ENCODE results near the gene MTMR11. TPM values are rescaled to one million over a fixed set of nuclear protein-coding genes. Genes with fewer than 3 reads are reported as not detected.
A peak's percentile ranks its signal among the peaks of the same experiment; 100 is the strongest.

MTMR11 gene
- total and polyA plus RNA-seq, 2 experiments from 2014 or later: 34.0 to 37.0 TPM

GRCh38 chr1:149931212-149931790, 5.4 kb downstream of the MTMR11 start:
- peaks cover 31% of the 10 kb centered on the region for H3K79me2 ChIP-seq
- H3K9me2 ChIP-seq (replicated peaks; ENCODE audit: insufficient read depth): no peaks in the 10 kb centered on the region
- peaks cover 24% of the 10 kb centered on the region for H3K4me1 ChIP-seq (ENCODE audit: insufficient read depth)
- H3K27ac ChIP-seq: peak overlapping the region; percentile 13
- no peak overlapping the region for H3K4me2 ChIP-seq
- peaks cover 6% of the 10 kb centered on the region for H4K20me1 ChIP-seq (ENCODE audit: insufficient read depth, poor library complexity, severe bottlenecking)
- H3K36me3 ChIP-seq (replicated peaks; ENCODE audit: insufficient read depth, low read depth): no peaks in the 10 kb centered on the region
- no peaks in the 10 kb centered on the region for H3K27me3 ChIP-seq
- no peaks in the 10 kb centered on the region for H3K9me3 ChIP-seq (ENCODE audit: low read depth)
- no peak overlapping the region for H3K4me3 ChIP-seq
- no peak for DNase-seq (ENCODE audit: low spot score)
- no peak for TF ChIP-seq CTCF (IDR thresholded peaks at IDR 0.05; ENCODE audit: poor library complexity)
- no peak overlapping the region for H2AFZ ChIP-seq
- 95% methylated on average over 13 of the region's 13 CpGs for WGBS (ENCODE audit: low lambda C conversion rate, missing lambda C conversion rate)

- H3K4me1 ChIP-seq (ENCODE audit: insufficient read depth): peaks cover 28% of the 10 kb centered on the region
- TF ChIP-seq EZH2 (IDR thresholded peaks at IDR 0.05; ENCODE audit: borderline replicate concordance): no peak
- TF ChIP-seq EZH2phosphoT487 (IDR thresholded peaks at IDR 0.05; ENCODE audit: low read depth, severe bottlenecking, unreplicated experiment): no peak
- TF ChIP-seq CTCF (IDR thresholded peaks at IDR 0.05; ENCODE audit: poor library complexity): no peak
- no peak for DNase-seq (ENCODE audit: low spot score)
- H3K4me3 ChIP-seq: no peak overlapping the region
- no peak overlapping the region for H3K4me2 ChIP-seq
- no peaks in the 10 kb centered on the region for H3K9me3 ChIP-seq (ENCODE audit: low read depth)
- H2AFZ ChIP-seq: no peak overlapping the region
- H4K20me1 ChIP-seq (ENCODE audit: insufficient read depth, poor library complexity, severe bottlenecking): peaks cover 9% of the 10 kb centered on the region
- no peaks in the 10 kb centered on the region for H3K9me2 ChIP-seq (replicated peaks; ENCODE audit: insufficient read depth)
- 98% methylated on average over 2 of the region's 2 CpGs for WGBS (ENCODE audit: low lambda C conversion rate, missing lambda C conversion rate)
- H3K79me2 ChIP-seq: peaks cover 32% of the 10 kb centered on the region
- no peaks in the 10 kb centered on the region for H3K36me3 ChIP-seq (replicated peaks; ENCODE audit: insufficient read depth, low read depth)
- no peaks in the 10 kb centered on the region for H3K27me3 ChIP-seq
- H3K27ac ChIP-seq: no peak overlapping the region
These were observed 6.8 kb downstream of the MTMR11 start for GRCh38 chr1:149929856-149930255.

- TF ChIP-seq CTCF (IDR thresholded peaks at IDR 0.05; ENCODE audit: poor library complexity): no peak
- TF ChIP-seq EZH2 (IDR thresholded peaks at IDR 0.05; ENCODE audit: borderline replicate concordance): no peak
- no peak for TF ChIP-seq EZH2phosphoT487 (IDR thresholded peaks at IDR 0.05; ENCODE audit: low read depth, severe bottlenecking, unreplicated experiment)
- no peak for DNase-seq (ENCODE audit: low spot score)
- no peak overlapping the region for H2AFZ ChIP-seq
- peak overlapping the region; percentile 83 for H3K4me2 ChIP-seq
- H3K79me2 ChIP-seq: peaks cover 25% of the 10 kb centered on the region
- H3K4me3 ChIP-seq: peak overlapping the region; percentile 60
- H3K27me3 ChIP-seq: no peaks in the 10 kb centered on the region
- 7% methylated on average over 1 of the region's 1 CpG for WGBS (ENCODE audit: low lambda C conversion rate, missing lambda C conversion rate)
- peaks cover 9% of the 10 kb centered on the region for H4K20me1 ChIP-seq (ENCODE audit: insufficient read depth, poor library complexity, severe bottlenecking)
- no peaks in the 10 kb centered on the region for H3K9me2 ChIP-seq (replicated peaks; ENCODE audit: insufficient read depth)
- H3K27ac ChIP-seq: peak overlapping the region; percentile 98
- H3K36me3 ChIP-seq (replicated peaks; ENCODE audit: insufficient read depth, low read depth): peaks cover 5% of the 10 kb centered on the region
- H3K4me1 ChIP-seq (ENCODE audit: insufficient read depth): peaks cover 28% of the 10 kb centered on the region
- H3K9me3 ChIP-seq (ENCODE audit: low read depth): no peaks in the 10 kb centered on the region
These were observed 8.3 kb downstream of the MTMR11 start for GRCh38 chr1:149928401-149928724.
